ENCODE data around the gene MRPL23.

MRPL23 gene

DNA sequence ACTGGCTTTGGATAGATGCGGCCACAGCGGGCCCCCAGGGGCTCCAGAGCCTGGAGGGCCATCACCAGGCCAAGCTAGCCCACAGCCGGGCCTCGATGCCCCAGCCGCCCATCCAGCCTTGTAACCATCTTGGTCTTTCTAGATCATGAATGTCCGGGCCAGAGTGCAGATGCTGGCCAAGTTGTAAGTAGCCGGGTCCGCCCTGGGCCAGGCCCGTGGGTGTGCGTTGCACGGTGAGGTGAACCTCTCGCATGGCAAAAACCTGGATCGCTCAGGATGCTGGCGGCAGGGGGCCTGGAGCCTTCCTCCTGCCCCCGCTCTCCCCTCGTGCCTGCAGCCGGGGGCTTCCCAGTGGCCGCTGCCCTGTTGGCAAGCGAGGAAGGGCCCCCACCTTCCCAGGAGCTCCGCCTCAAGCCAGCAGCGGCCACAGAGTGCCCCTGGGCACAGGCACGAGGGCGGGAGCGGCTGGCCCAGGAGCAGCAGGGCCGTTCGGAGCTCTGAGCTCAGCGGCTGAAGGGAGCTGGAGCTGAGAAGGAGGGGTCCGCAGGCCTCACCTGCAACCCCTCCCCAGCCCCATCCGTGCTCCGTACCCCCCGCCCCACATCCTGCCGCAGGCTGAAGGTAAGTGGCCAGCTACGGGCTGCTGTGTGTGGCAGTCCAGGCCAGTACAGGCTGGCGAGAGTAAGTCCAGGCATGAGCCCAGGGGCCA, 10.9 kb upstream of the MRPL23 start:
- TF ChIP-seq FOXP2 (optimal IDR thresholded peaks at IDR 0.05; ENCODE audit: borderline replicate concordance, extremely low read depth, extremely low read length, insufficient read depth) (no peak), POLR2AphosphoS5 (IDR thresholded peaks at IDR 0.05; ENCODE audit: low read depth, low read length) (no peak), TAF1 (IDR thresholded peaks at IDR 0.05; ENCODE audit: borderline replicate concordance, insufficient read depth, low read length) (no peak), SIN3A (IDR thresholded peaks at IDR 0.05; ENCODE audit: borderline replicate concordance, insufficient read depth, low read length) (no peak)
- TF ChIP-seq, protein P1, sequence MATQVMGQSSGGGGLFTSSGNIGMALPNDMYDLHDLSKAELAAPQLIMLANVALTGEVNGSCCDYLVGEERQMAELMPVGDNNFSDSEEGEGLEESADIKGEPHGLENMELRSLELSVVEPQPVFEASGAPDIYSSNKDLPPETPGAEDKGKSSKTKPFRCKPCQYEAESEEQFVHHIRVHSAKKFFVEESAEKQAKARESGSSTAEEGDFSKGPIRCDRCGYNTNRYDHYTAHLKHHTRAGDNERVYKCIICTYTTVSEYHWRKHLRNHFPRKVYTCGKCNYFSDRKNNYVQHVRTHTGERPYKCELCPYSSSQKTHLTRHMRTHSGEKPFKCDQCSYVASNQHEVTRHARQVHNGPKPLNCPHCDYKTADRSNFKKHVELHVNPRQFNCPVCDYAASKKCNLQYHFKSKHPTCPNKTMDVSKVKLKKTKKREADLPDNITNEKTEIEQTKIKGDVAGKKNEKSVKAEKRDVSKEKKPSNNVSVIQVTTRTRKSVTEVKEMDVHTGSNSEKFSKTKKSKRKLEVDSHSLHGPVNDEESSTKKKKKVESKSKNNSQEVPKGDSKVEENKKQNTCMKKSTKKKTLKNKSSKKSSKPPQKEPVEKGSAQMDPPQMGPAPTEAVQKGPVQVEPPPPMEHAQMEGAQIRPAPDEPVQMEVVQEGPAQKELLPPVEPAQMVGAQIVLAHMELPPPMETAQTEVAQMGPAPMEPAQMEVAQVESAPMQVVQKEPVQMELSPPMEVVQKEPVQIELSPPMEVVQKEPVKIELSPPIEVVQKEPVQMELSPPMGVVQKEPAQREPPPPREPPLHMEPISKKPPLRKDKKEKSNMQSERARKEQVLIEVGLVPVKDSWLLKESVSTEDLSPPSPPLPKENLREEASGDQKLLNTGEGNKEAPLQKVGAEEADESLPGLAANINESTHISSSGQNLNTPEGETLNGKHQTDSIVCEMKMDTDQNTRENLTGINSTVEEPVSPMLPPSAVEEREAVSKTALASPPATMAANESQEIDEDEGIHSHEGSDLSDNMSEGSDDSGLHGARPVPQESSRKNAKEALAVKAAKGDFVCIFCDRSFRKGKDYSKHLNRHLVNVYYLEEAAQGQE (IDR thresholded peaks at IDR 0.05; ENCODE audit: insufficient read depth in 1 of 2, low read depth in 2 of 2, low read length in 2 of 2) = no peak

DNA sequence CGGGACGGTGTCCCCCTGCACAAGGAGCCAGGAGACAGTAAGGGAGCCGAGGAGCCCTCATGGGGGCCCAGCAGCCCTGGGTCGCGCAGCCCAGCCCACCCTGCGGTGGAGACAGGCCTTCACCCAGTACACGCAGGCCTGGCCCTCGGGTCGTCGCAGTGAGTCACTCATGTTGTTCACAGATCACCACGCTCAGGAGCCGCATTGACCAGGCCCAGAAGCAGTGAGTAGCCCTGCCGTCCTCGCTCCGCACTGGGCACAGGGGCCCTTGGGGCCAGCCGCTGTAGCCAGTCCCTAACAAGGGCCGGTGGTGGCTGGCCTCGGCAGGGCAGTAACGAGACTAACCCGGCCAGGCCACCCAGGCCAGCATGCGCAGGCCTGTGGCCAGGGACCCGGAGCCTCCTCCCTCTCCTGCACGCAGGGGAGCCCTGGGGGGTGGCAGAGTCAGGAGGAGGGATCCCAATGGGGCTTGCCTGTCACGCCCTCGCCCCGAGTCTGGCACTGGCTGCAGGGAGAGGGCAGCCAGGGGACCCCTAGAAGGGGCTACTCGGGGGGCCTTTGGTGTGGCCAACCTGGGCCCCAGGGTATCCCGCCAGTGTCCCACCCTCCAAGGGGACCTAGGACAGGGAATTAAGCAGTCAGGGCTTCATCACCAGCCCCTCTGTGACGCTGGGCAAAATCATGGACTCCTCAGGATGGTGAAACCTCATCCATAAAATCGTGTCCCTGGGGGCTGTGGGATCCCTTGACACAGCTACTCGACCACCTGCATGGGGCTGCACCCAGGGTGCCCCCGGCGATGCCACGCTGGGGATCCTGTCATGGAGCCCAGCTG, 10.1 kb upstream of the MRPL23 start:
- TF ChIP-seq TAF1 (IDR thresholded peaks at IDR 0.05; ENCODE audit: borderline replicate concordance, insufficient read depth, low read length) (no peak), FOXP2 (optimal IDR thresholded peaks at IDR 0.05; ENCODE audit: borderline replicate concordance, extremely low read depth, extremely low read length, insufficient read depth) (no peak), POLR2AphosphoS5 (IDR thresholded peaks at IDR 0.05; ENCODE audit: low read depth, low read length) (no peak), SIN3A (IDR thresholded peaks at IDR 0.05; ENCODE audit: borderline replicate concordance, insufficient read depth, low read length) (no peak)
- TF ChIP-seq, protein P1 (IDR thresholded peaks at IDR 0.05; ENCODE audit: insufficient read depth in 1 of 2, low read depth in 2 of 2, low read length in 2 of 2) = no peak

DNA sequence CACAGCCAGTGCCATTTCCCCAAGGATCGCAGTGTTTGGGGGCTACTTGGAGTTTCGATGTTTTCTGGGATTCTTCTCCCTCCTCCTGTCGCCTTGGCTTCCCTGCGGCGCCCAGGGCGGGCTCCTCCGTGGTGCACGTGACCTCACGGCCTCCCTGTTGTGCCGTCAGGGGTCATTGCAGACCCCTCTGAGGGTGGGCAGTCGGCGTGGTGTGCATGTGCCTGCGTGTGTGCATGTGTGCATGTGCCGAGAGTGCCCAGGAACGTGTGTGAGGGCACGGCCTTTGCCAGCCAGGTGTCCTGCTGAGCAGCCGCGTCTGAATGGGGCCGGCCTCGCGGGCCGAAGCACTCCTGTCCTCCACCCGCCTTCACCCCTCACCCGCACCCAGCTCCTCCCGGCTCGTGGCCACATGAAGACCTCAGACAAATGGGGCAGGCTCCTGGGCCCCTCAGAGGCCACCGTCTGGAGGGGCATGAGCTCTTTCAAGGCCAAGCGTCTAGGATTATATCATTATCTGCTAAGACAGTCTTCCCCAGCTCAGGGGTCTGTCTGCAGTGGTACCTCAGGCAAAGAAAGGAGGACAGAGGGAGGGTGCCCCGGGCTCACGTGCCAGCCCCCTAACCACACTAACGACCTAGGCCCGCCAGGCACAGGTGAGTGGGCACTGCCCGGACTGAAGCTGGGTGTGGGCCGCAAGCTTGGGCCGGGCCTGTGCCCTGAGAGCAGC, 9.4 kb upstream of the MRPL23 start:
- TF ChIP-seq SIN3A (IDR thresholded peaks at IDR 0.05; ENCODE audit: borderline replicate concordance, insufficient read depth, low read length) (no peak), TAF1 (IDR thresholded peaks at IDR 0.05; ENCODE audit: borderline replicate concordance, insufficient read depth, low read length) (no peak), FOXP2 (optimal IDR thresholded peaks at IDR 0.05; ENCODE audit: borderline replicate concordance, extremely low read depth, extremely low read length, insufficient read depth) (no peak), POLR2AphosphoS5 (IDR thresholded peaks at IDR 0.05; ENCODE audit: low read depth, low read length) (no peak)
- TF ChIP-seq, protein P1 (IDR thresholded peaks at IDR 0.05; ENCODE audit: insufficient read depth in 1 of 2, low read depth in 2 of 2, low read length in 2 of 2) = no peak

DNA sequence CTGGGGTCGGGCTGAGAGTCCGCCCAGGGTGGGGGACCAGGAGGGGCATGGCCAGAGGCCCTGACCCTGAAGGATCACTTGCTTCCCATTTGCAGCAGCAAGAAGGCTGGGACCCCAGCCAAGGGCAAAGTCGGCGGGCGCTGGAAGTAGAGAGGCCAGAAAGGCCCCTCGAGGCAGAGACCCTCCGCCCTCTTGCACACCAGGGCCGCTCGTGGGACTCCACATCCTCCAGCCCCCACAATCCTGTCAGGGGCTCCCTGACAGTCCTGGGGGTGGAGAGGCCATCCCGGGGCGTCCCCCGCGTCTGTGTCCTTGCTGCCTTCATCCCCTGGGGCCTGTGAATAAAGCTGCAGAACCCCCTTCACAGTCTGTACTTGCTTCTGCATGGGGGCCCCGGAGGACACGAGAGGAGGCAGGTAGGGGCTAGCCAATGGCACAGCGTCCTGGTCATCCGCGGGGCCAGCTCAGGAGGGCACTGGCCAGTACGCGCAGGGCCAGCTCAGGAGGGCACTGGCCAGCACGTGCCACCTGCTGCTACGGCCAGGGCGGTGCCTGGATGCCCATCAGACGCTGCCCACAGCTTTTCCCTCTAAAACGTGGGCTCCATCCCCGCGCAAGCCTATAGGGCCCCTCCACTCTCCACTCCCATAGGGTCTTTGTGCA, 8.7 kb upstream of the MRPL23 start:
- TF ChIP-seq FOXP2 (optimal IDR thresholded peaks at IDR 0.05; ENCODE audit: borderline replicate concordance, extremely low read depth, extremely low read length, insufficient read depth) = no peak
- TF ChIP-seq POLR2AphosphoS5 (IDR thresholded peaks at IDR 0.05; ENCODE audit: low read depth, low read length) = no peak
